ENCODE data around the gene RHBDF2.
A peak's percentile ranks its signal among the peaks of the same experiment; 100 is the strongest.

Gene RHBDF2

GRCh38 chr17:76501827-76502307 lies 644 bp upstream of the RHBDF2 start:
- DNase-seq (ENCODE audit: low spot score) = no peak

GRCh38 chr17:76500747-76501017 lies 541 bp downstream of the RHBDF2 start:
- no peak for DNase-seq (ENCODE audit: low spot score)

GRCh38 chr17:76500074-76500746 lies 1.0 kb downstream of the RHBDF2 start:
- DNase-seq (ENCODE audit: low spot score) = no peak

GRCh38 chr17:76499267-76499667 lies 2.0 kb downstream of the RHBDF2 start:
- no peak for DNase-seq (ENCODE audit: low spot score)

GRCh38 chr17:76498876-76499251 lies 2.4 kb downstream of the RHBDF2 start:
- DNase-seq (ENCODE audit: low spot score) = peak; percentile 12

- DNase-seq (ENCODE audit: low spot score) = no peak
Measured at GRCh38 chr17:76497979-76498875, 3.0 kb downstream of the RHBDF2 start.

GRCh38 chr17:76497699-76497978 lies 3.6 kb downstream of the RHBDF2 start:
- no peak for DNase-seq (ENCODE audit: low spot score)

GRCh38 chr17:76496464-76496863 lies 4.8 kb downstream of the RHBDF2 start:
- no peak for DNase-seq (ENCODE audit: low spot score)

DNA sequence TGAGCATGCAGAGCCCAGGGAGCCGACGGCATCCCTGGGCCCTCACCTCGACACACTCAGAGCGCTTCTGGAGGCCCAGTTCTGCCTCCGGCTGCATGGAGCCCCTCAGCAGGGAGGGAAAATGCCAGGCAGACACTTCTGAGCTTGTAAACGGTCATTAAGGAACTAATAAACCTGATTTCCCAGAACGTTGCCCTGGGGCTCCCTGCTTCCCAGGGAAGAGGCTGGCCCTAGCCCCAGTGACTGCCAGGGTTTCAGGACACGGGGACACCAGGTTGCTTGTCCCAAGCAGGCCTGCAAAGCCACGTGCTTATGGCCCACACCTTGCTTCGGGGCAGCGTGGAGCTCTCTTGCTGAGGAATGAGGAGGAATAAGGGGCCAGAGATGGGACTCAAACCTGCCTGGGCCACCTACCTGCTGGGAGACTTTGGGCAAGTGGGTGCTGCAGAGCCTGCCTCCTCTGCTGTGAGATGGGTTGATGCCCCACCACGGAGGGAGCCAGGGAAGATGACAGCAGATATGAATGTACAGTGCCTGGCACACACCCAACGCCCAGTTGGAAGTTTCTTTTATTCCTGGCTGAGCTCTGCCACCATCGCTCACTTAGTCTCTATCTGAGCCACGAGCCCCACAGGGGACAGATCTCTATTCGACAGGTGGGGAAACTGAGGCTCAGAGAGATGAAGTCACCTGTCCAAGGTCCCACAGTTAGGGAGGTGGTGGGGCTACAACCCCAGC lies 5.4 kb downstream of the RHBDF2 start:
- DNase-seq (ENCODE audit: low spot score) = no peak

DNA sequence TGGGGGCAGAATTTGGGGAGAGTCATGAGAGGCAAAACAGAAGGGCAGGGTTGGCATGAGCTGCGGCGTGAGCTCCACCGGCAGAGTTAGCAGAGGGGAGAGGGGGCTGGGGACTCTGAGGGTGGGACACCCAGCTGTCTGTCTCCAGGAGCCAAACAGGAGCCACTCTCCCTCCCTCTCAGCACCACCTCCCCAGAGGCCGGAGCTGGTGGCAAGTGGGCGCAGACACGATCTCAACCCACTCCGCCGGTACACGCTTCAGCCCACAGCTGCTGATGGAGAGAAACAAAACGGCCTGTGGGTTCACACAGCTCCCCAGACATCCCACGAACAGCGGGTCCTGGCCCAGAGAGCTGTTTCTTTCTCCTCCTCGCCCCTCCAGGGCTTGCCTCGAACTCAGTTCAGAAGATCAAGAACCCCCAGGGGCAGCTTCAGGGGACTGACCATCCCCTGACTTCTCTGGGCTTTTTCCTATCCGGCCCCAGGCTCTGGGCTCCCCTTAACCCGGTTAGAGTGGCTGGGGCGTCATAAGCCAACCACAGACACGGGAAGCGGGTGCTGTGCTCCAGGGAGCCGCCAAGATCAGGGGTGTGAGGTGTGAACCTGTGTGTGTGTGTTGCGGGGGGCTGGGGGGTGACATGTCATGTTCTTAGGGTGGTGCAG lies 7.6 kb downstream of the RHBDF2 start:
- peak; percentile 25 for DNase-seq (ENCODE audit: low spot score)

DNA sequence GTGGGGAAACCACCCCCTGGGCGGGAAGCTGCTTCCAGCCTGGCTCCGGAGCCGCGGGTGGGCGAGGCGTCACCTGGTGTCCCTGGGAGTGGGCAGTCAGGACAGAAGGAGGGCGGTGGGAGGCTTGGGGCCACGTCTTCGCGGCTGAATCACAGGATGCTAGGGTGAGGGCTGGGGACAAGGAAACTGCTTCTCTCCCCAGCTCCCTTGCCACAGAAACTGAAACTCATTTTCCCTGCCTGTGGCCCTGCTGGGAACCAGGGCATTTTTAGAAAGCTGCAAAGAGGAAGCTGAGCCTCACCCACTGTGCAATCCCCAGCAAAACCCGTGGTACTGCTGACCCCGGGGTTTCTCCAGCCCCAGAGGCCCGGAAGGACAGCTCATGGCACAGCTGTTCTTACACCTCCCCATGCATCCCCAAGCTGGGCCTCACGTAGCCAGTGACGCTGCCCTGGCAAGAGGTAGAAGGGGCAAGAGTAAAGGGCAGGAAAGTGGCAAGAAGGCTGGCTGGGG lies 8.2 kb downstream of the RHBDF2 start:
- peak; percentile 36 for DNase-seq (ENCODE audit: low spot score)

DNA sequence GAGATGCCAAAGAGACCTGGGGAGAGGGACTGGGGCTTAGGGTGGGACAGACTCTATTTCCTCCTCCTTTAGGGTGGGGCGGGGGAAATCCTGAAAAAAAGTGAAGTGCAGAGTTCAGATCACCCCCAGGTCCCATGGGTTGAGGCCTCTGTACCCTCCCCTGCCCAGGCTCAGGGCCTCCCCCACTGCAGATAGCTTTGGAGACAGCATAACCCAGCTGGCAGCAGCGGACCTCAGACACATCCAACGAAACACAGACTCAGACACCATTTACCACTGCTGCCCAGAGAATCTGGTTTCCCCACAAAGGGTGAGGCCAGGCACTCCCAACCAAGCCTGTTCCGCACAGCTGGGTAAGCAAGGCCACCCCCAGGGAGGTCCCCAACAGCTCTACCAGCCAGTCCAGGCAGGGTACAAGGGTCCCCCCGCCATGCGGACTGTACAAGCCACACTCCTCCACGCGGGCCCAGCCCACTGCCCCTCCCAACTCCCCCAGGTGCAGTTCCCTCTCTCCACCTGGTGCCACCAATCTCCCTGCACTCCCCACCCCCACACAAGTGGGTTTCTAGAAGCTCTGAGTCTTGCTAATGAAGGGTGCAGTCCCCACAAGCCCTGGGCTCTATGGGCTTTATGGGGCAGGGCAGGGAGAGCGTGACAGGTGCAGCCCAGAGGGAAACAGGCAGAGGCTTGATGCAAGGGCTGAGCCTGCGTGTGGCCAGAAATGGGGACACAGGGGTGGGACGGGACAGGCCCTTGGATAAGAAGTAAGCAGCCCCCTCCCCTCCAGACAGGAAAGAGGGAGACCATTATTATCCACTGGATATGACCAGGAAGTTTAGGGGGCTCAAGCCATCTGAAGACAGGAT lies 8.9 kb downstream of the RHBDF2 start:
- no peak for DNase-seq (ENCODE audit: low spot score)

GRCh38 chr17:76491271-76492122 lies 9.7 kb downstream of the RHBDF2 start:
- no peak for DNase-seq (ENCODE audit: low spot score)

- no peak for DNase-seq (ENCODE audit: low spot score)
Measured at GRCh38 chr17:76490112-76490710, 11.0 kb downstream of the RHBDF2 start.

DNA sequence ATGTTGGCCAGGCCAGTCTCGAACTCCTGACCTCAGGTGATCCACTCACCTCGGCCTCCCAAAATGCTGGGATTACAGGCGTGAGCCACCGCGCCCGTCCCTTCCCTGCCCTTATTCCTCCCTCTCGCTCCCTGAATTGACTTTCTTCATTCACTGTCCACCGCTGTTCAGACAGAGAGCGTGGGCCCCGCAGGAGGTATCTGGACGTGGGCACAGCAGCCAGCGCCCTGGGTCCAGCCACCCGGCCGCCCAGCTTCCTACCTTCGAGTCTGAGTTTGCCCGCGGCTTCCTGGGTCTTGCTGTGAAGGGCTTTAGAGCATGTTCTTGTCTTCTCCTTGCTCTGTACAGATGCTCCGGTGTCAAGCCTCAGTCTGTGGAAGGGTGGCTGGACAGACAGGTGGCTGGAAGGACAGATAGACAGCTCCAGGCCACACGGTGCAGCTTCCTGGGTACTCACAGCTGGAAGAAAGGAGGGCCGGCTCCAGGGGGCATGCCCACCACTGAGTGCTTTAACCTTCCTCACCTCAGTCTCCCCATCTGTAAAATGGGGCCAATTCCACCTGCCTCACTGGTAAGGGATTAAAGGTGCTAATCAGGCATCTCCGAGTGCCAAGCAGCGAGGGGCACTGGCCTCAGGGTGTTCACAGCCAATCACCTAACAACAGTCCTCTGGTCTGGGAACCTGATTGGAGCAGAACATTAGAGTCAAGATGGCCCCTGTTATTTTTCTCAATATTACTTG lies 13.6 kb downstream of the RHBDF2 start:
- DNase-seq (ENCODE audit: low spot score) = no peak

- DNase-seq (ENCODE audit: low spot score) = no peak
Measured at GRCh38 chr17:76485569-76485968, 15.7 kb downstream of the RHBDF2 start.

DNA sequence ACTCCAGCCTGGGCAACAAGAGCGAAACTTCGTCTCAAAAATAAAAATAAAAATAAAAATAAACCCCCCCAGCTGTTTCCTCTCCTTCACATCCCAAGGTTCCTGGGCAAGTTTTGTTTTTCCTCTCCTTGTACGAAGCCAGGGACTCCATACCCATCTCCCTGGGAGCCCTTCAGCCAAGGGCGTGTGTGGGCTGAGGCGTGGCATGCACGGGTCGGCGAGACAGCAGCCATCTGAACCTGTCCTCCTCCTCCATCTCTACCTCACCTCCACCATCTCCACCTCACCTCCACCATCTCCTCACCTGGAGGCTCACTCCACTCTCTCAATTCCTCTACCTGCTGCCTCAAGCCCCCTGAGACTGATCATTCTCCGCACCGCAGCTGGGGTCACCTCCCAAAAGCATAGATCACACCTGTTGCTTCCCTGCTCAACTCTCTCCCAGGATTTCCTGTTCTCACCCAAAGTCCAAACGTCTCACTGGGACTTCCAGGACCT lies 16.9 kb downstream of the RHBDF2 start:
- DNase-seq (ENCODE audit: low spot score) = no peak

GRCh38 chr17:76481071-76481655 lies 20.1 kb downstream of the RHBDF2 start:
- no peak for DNase-seq (ENCODE audit: low spot score)

DNA sequence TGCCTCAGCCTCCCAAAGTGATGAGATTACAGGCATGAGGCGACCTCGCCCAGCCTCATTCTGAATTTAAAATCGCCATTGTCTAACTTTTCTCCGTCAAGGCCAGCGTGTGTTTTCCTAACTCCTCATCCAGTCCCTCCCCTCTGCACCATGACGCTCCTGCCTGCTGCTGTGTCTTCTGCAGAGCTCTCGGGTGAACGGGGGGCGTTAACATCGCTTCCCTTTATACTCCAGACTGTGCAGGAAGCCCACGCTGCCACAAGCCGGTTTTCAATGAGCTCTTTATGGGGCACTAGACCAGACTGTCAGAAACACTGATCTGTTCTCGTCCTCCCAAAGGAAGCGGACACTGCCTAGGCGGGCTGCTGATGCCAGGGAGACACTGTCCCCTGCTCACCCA lies 20.6 kb downstream of the RHBDF2 start:
- DNase-seq (ENCODE audit: low spot score) = no peak
